Kidney epithelial cell (primary cell): Measurements from ENCODE around the gene CHRM3. TPM values are rescaled to one million over a fixed set of nuclear protein-coding genes. Genes with fewer than 3 reads are reported as not detected.

ENCODE experiments used
- DNase-seq: peaks from one replicate; pipeline ENCODE4 v3.0.0-alpha.2; 2010; ENCODE audit warnings: low read depth
- H3K27me3 ChIP-seq: 2 replicates; pipeline ENCODE4 v1.6.0; 2011; ENCODE audit warnings: low read length; ENCODE audit not compliant: control insufficient read depth, insufficient read depth
- H3K36me3 ChIP-seq: 2 replicates; pipeline ENCODE4 v1.5.1; 2011; ENCODE audit warnings: low read length; ENCODE audit not compliant: control insufficient read depth, insufficient read depth
- H3K4me3 ChIP-seq: 2 replicates; pipeline ENCODE4 v1.5.1; 2011; ENCODE audit warnings: low read depth, mild to moderate bottlenecking, control low read depth, low read length
- CTCF ChIP-seq: IDR thresholded peaks from 2 replicates; pipeline ENCODE4 v1.5.1; 2011; ENCODE audit warnings: mild to moderate bottlenecking, moderate library complexity, low read length, control low read depth, inconsistent platforms; ENCODE audit not compliant: insufficient read depth, poor library complexity, severe bottlenecking
- total RNA-seq: library from RNA; depleted of rRNA; stranded (reverse); fragments of >200 nt; gene quantifications from 2 replicates; pipeline ENCODE4 v1.2.3, GENCODE V29; 2015

The CHRM3 gene
- total RNA-seq, 1 donor from 2014 or later = 0.88 TPM

GRCh38 chr1:239428120-239428710 is 41.8 kb downstream of the CHRM3 start:
- Histone ChIP-seq H3K27me3 (no peaks in the 10 kb centered on the region), H3K4me3 (no peak overlapping the region), H3K36me3 (no peaks in the 10 kb centered on the region)
- DNase-seq = no peak
- TF ChIP-seq CTCF = no peak

GRCh38 chr1:239429163-239429562 is 42.8 kb downstream of the CHRM3 start:
- DNase-seq = no peak
- Histone ChIP-seq H3K27me3 (no peaks in the 10 kb centered on the region), H3K4me3 (no peak overlapping the region), H3K36me3 (no peaks in the 10 kb centered on the region)
- no peak for TF ChIP-seq CTCF

GRCh38 chr1:239432255-239432654 is 45.9 kb downstream of the CHRM3 start:
- H3K27me3 ChIP-seq = no peaks in the 10 kb centered on the region
- TF ChIP-seq CTCF = no peak
- DNase-seq = no peak
- no peak overlapping the region for H3K4me3 ChIP-seq
- H3K36me3 ChIP-seq = no peaks in the 10 kb centered on the region

GRCh38 chr1:239434181-239434580 is 47.8 kb downstream of the CHRM3 start:
- no peak for DNase-seq
- Histone ChIP-seq H3K27me3 (no peaks in the 10 kb centered on the region), H3K4me3 (no peak overlapping the region), H3K36me3 (no peaks in the 10 kb centered on the region)
- TF ChIP-seq CTCF = no peak
